C4-2B (cell line): ENCODE measurements around the gene ZMPSTE24.
"Not testable (repeated sequence)": the region's sequence is repeated elsewhere in the genome, so short reads cannot be mapped to it uniquely, and the experiment has no call there.

Source experiments
- ZFX ChIP-seq: fragments of 450-650 bp; IDR thresholded peaks from 2 replicates; pipeline ENCODE4 v1.6.1; 2017
- TF ChIP-seq, protein P1 (sequence below): fragments of 450-650 bp; conservative IDR thresholded peaks from 2 replicates; pipeline ENCODE4 v1.5.1; 2017; ENCODE audit warnings: mild to moderate bottlenecking

GRCh38 chr1:40331403-40331802 is 73.4 kb downstream of the ZMPSTE24 start:
- TF ChIP-seq, protein P1, sequence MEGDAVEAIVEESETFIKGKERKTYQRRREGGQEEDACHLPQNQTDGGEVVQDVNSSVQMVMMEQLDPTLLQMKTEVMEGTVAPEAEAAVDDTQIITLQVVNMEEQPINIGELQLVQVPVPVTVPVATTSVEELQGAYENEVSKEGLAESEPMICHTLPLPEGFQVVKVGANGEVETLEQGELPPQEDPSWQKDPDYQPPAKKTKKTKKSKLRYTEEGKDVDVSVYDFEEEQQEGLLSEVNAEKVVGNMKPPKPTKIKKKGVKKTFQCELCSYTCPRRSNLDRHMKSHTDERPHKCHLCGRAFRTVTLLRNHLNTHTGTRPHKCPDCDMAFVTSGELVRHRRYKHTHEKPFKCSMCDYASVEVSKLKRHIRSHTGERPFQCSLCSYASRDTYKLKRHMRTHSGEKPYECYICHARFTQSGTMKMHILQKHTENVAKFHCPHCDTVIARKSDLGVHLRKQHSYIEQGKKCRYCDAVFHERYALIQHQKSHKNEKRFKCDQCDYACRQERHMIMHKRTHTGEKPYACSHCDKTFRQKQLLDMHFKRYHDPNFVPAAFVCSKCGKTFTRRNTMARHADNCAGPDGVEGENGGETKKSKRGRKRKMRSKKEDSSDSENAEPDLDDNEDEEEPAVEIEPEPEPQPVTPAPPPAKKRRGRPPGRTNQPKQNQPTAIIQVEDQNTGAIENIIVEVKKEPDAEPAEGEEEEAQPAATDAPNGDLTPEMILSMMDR, result not testable (repeated sequence)
- TF ChIP-seq ZFX, result not testable (repeated sequence)
